SJCRH30 (cell line): ENCODE measurements around the gene PLEKHJ1. TPM values are rescaled to one million over a fixed set of nuclear protein-coding genes. Genes with fewer than 3 reads are reported as not detected.

Experiments
- DNase-seq, 2 experiments: peaks; one replicate each; pipeline ENCODE4 v3.0.0-alpha.2; 2015 to 2020
- H3K27ac ChIP-seq: fragments of 250-450 bp; sonication (Bioruptor Pico); 2 replicates; pipeline ENCODE4 v1.5.1; 2020; ENCODE audit warnings: mild to moderate bottlenecking, moderate library complexity
- H3K27me3 ChIP-seq: fragments of 250-450 bp; sonication (Bioruptor Pico); 2 replicates; pipeline ENCODE4 v1.5.1; 2020; ENCODE audit warnings: mild to moderate bottlenecking, moderate library complexity
- H3K36me3 ChIP-seq: fragments of 250-450 bp; sonication (Bioruptor Pico); 2 replicates; pipeline ENCODE4 v1.5.1; 2020; ENCODE audit warnings: mild to moderate bottlenecking, moderate library complexity
- H3K4me1 ChIP-seq: fragments of 250-450 bp; sonication (Bioruptor Pico); 2 replicates; pipeline ENCODE4 v1.5.1; 2020; ENCODE audit warnings: mild to moderate bottlenecking, moderate library complexity
- H3K4me3 ChIP-seq: fragments of 250-450 bp; sonication (Bioruptor Pico); 2 replicates; pipeline ENCODE4 v1.5.1; 2020; ENCODE audit warnings: mild to moderate bottlenecking, moderate library complexity
- H3K9me3 ChIP-seq: fragments of 250-450 bp; sonication (Bioruptor Pico); replicated peaks from 2 replicates; pipeline ENCODE4 v1.5.1; 2020; ENCODE audit warnings: mild to moderate bottlenecking, moderate library complexity
- total RNA-seq: library from RNA; depleted of rRNA; stranded (reverse); fragments of >200 nt; shearing (Covaris generic); gene quantifications from 2 replicates; pipeline ENCODE4 v1.2.3, GENCODE V29; 2014

PLEKHJ1 gene
- total RNA-seq, 1 experiment from 2014 or later, result 52.7 TPM

DNA sequence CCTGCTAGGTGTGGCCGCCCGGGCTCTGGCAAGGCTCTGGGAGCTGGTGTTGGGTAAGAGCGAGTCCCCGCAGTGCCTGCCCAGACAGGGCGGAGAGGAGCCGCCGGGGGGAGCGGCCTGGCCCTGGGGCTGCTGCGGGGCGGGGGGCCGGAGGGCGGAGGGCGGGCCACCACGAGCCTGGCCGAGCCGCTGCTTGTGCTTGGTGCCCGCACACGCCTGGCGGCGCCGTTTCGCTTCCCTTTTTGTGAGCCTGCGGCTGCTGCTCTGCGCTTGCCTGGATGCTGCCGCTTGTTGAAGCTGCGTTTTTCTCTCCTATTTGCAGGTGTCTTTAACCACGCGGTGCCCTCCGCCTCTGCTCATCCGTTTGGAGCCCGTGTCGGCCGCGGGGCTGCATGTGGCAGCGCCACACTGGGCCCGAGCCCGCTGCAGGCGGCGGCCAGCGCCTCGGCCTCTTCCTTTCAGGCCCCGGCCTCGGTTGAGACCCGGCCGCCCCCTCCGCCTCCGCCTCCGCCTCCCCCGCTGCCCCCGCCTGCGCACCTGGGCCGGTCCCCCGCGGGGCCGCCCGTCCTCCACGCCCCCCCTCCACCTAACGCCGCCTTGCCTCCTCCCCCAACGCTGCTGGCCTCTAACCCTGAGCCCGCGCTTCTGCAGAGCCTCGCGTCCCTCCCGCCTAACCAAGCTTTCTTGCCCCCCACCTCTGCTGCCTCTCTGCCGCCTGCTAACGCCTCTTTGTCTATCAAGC, 8.5 kb downstream of the PLEKHJ1 start:
- Histone ChIP-seq H3K4me3 (no peak overlapping the region), H3K27me3 (no peaks in the 10 kb centered on the region), H3K36me3 (peaks cover 33% of the 10 kb centered on the region), H3K9me3 (no peaks in the 10 kb centered on the region), H3K27ac (no peak overlapping the region), H3K4me1 (no peaks in the 10 kb centered on the region)
- DNase-seq, result no peak

DNA sequence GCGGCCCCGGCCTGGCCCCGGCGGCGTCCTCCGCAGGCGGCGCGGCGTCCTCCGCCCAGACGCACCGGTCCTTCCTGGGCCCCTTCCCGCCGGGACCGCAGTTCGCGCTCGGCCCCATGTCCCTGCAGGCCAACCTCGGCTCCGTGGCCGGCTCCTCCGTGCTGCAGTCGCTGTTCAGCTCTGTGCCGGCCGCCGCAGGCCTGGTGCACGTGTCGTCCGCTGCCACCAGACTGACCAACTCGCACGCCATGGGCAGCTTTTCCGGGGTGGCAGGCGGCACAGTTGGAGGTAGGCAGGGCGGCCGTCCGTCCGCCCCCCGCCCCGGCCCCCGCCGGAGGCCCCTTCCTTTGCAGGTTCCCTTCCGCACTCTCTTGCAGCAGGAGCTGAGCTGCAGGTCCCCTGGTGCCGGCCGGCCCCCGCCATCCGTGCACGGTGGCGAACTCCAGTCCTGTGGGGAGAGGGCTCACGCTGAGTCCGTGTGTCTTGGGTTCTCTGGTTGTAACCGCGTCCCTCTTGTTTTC, 9.2 kb downstream of the PLEKHJ1 start:
- Histone ChIP-seq H3K27ac (no peak overlapping the region), H3K9me3 (no peaks in the 10 kb centered on the region), H3K27me3 (no peaks in the 10 kb centered on the region), H3K4me3 (no peak overlapping the region), H3K4me1 (no peaks in the 10 kb centered on the region), H3K36me3 (peaks cover 36% of the 10 kb centered on the region)
- DNase-seq, result no peak

DNA sequence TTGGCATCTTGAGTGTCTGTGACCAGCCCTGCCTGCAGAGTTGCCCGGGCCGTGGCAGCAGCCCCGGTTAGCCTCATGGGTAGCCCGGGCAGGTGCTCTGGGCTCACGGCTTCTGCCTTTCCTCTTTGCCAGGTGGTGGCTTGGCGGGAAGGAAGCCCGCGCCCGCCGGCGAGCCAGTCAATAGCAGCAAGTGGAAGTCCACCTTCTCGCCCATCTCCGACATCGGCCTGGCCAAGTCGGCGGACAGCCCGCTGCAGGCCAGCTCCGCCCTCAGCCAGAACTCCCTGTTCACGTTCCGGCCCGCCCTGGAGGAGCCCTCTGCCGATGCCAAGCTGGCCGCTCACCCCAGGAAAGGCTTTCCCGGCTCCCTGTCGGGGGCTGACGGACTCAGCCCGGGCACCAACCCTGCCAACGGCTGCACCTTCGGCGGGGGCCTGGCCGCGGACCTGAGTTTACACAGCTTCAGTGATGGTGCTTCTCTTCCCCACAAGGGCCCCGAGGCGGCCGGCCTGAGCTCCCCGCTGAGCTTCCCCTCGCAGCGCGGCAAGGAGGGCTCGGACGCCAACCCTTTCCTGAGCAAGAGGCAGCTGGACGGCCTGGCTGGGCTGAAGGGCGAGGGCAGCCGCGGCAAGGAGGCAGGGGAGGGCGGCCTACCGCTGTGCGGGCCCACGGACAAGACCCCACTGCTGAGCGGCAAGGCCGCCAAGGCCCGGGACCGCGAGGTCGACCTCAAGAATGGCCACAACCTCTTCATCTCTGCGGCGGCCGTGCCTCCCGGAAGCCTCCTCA, 9.9 kb downstream of the PLEKHJ1 start:
- Histone ChIP-seq H3K27ac (no peak overlapping the region), H3K36me3 (peaks cover 38% of the 10 kb centered on the region), H3K4me1 (no peaks in the 10 kb centered on the region), H3K4me3 (no peak overlapping the region), H3K9me3 (no peaks in the 10 kb centered on the region), H3K27me3 (no peaks in the 10 kb centered on the region)
- DNase-seq, result no peak

DNA sequence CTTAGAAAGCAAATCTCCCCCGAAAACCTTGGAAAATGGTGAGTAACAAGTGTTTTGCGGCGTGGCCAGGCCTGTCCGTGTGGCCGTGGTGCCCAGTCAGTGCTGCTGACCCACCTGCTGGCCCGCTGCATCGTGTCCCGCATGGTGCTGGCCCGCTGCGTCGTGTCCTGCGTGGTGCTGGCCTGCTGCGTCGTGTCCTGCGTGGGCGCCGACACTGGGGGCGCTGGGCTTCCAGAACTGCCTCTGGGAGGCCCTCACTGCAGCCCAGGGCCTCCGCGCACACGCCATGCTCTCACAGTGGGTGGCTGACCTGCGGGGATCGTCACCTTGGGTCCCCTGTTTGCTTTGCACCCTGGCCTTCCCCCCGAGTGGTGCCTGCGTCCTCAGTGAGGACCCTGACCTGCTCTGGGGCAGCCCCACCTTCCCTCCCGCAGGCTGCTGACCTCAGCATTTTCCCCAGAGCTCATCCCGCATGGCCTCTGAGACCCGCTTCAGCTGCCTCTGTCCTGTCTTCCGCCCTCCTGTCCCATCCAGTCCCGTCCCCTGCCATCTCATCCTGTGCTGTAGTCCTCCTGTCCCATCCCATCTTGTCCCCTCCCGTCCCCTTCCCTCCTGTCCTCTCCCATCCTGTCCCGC, 10.6 kb downstream of the PLEKHJ1 start:
- DNase-seq, result no peak
- no peak overlapping the region for H3K27ac ChIP-seq
- no peaks in the 10 kb centered on the region for H3K9me3 ChIP-seq
- no peaks in the 10 kb centered on the region for H3K27me3 ChIP-seq
- H3K4me1 ChIP-seq, result no peaks in the 10 kb centered on the region
- H3K36me3 ChIP-seq, result peaks cover 39% of the 10 kb centered on the region
- no peak overlapping the region for H3K4me3 ChIP-seq

DNA sequence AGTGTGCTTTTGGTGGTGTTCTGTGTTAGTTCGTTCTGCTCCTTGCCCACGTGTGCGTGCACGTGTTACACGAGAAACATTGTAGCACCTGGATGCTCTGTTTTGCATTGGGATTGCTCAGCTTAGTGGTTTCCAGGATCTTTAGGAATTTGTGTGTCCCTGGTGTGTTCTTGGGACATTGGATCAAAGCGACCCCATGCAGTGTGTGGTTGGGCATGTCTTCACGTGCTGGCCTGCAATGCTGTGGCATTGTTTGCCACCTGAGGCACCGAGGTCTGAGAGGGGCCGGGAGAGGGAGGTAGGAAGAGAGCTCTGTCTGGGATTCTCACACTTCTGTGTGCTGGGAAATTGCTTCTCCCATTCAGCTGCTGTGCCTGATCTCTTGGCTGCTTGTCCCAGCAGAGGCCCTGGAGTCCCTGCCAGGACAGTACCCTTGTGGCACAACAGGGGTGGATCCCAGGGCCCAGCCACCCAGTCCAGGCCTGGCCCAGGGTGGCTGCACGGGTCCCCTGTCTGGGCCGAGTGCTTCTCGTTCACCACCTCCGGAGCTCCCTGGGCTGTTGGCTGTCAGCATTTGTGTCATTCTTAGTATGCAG, 11.3 kb downstream of the PLEKHJ1 start:
- DNase-seq, result no peak
- H3K36me3 ChIP-seq, result peaks cover 41% of the 10 kb centered on the region
- no peaks in the 10 kb centered on the region for H3K4me1 ChIP-seq
- H3K27ac ChIP-seq, result no peak overlapping the region
- H3K27me3 ChIP-seq, result no peaks in the 10 kb centered on the region
- H3K4me3 ChIP-seq, result no peak overlapping the region
- no peaks in the 10 kb centered on the region for H3K9me3 ChIP-seq

DNA sequence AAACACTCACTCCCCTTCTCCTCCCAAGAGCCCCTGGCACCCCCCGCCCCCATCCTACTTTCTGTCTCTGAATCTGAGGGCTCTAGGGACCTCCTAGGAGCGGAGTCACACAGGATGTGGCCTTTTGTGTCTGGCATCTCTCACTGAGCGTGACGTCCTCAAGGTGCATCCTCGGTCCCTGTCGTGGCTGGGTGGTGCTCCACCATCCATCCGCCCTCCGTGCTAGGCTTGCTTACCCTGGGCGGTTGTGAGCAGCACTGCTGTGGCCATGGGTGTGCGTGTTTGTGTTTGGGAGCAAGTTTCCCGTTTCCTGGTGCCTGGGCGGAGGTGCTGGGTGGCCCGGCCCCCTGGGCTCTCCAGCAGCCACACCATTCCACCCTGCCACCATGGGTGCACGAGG, 12.2 kb downstream of the PLEKHJ1 start:
- DNase-seq, result no peak
- Histone ChIP-seq H3K27ac (no peak overlapping the region), H3K4me1 (no peaks in the 10 kb centered on the region), H3K36me3 (peaks cover 37% of the 10 kb centered on the region), H3K27me3 (no peaks in the 10 kb centered on the region), H3K4me3 (no peak overlapping the region), H3K9me3 (no peaks in the 10 kb centered on the region)

DNA sequence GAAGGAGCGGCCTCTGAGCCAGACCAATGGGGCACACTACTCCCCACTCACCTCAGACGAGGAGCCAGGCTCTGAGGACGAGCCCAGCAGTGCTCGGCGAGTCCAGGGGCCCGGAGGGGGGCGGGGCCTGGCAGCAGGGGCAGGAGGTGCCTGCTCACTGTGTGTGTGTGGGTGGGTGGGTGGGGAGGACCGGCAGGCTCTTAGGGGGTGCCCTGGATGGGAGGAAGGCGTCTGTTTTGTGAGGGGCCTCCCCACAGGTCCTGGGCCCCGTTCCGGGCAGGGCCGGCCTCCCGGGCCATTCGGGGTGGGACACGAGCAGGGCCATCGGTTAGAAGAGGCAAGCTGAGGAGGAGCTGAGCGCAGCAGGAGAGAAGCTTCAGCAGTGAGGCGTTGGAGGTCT, 12.7 kb downstream of the PLEKHJ1 start:
- no peaks in the 10 kb centered on the region for H3K9me3 ChIP-seq
- H3K4me3 ChIP-seq, result no peak overlapping the region
- peaks cover 32% of the 10 kb centered on the region for H3K36me3 ChIP-seq

DNA sequence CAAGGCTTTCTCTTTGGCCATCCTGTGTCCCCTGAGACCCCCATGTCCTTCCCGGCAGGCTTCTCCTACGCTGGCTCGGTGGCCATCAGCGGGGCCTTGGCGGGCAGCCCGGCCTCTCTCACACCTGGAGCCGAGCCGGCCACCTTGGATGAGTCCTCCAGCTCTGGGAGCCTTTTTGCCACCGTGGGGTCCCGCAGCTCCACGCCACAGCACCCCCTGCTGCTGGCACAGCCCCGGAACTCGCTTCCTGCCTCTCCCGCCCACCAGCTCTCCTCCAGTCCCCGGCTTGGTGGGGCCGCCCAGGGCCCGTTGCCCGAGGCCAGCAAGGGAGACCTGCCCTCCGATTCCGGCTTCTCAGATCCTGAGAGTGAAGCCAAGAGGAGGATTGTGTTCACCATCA, 14.2 kb downstream of the PLEKHJ1 start:
- DNase-seq, result no peak
- no peaks in the 10 kb centered on the region for H3K4me1 ChIP-seq
- H3K9me3 ChIP-seq, result no peaks in the 10 kb centered on the region
- no peak overlapping the region for H3K27ac ChIP-seq
- no peaks in the 10 kb centered on the region for H3K27me3 ChIP-seq
- H3K36me3 ChIP-seq, result peaks cover 34% of the 10 kb centered on the region
- no peak overlapping the region for H3K4me3 ChIP-seq

More for the DNA sequence above, 12.7 kb downstream of the PLEKHJ1 start:
- Histone ChIP-seq H3K4me1 (no peaks in the 10 kb centered on the region), H3K27me3 (no peaks in the 10 kb centered on the region), H3K27ac (no peak overlapping the region)
- DNase-seq, result no peak

DNA sequence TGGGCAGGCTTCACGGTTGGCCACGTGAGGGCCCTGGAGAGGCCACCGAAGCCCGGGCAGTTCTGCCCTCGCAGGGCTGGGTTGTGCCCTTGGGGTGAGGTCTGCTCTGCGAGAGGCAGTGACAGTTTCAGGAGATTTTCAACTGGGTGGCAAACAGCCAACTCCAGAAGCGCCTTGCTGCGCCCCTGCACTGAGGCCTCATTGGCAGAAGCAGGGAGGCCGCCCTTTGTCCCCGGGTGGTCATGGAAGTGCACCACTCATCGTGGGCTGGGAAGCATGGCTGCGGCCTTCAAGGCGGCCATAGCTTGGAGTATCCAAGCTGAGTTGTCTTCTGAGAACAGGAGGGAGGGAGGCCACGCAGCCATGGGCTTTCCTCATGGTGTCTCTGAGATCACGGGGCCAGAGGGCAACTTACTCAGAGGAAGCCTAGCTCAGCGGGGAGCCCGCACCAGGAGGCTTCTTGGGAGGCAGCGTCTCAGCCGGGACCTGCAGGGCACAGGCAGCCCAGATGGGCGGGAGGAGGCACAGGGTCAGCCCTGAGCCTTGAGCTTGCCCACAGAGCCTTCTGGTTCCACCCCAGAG, 14.8 kb downstream of the PLEKHJ1 start:
- H3K9me3 ChIP-seq, result no peaks in the 10 kb centered on the region
- H3K27ac ChIP-seq, result no peak overlapping the region
- no peaks in the 10 kb centered on the region for H3K27me3 ChIP-seq
- no peaks in the 10 kb centered on the region for H3K4me1 ChIP-seq
- DNase-seq, result no peak
- H3K4me3 ChIP-seq, result no peak overlapping the region
- H3K36me3 ChIP-seq, result peaks cover 36% of the 10 kb centered on the region

DNA sequence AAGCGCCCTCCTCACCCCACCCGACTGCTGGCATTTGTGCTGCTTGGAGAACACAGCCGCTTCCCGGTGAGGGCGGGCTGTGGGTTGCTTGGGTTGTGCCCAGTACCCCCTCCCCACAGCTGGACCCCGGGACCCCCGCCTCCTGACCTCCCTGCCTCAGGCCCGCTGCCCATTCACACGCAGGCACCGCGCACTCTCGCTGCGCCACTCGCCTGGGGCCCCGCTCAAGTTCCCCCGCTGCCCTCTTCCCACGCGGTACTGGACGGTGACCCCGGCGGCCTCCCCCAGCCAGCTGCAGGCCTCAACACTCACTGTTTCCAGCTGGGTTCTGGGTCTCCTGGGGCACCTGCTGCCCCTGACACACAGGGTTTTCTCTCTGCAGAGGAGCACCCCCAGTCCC, 16.4 kb downstream of the PLEKHJ1 start:
- DNase-seq, result no peak
- no peak overlapping the region for H3K27ac ChIP-seq
- H3K4me1 ChIP-seq, result peaks cover 6% of the 10 kb centered on the region
- H3K4me3 ChIP-seq, result no peak overlapping the region
- H3K27me3 ChIP-seq, result no peaks in the 10 kb centered on the region
- peaks cover 40% of the 10 kb centered on the region for H3K36me3 ChIP-seq
- H3K9me3 ChIP-seq, result no peaks in the 10 kb centered on the region

DNA sequence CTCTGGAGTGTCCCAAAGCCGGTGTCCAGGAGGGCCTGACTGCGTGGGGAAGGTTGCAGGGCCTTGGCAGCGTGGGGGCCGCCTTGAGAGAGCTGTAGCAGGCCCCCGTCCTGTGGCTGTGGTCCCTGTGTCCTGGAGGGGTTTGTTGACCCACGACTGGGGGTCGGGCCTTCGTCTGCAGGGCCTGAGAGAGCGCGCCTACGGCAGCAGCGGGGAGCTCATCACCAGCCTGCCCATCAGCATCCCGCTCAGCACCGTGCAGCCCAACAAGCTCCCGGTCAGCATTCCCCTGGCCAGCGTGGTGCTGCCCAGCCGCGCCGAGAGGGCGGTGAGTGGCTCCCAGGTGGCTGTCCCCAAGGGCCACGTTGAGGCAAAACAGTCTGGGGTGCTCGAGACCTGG, 18.5 kb downstream of the PLEKHJ1 start:
- Histone ChIP-seq H3K9me3 (no peaks in the 10 kb centered on the region), H3K27me3 (no peaks in the 10 kb centered on the region), H3K4me3 (no peak overlapping the region), H3K4me1 (peaks cover 24% of the 10 kb centered on the region), H3K27ac (no peak overlapping the region), H3K36me3 (peaks cover 41% of the 10 kb centered on the region)
- no peak for DNase-seq

DNA sequence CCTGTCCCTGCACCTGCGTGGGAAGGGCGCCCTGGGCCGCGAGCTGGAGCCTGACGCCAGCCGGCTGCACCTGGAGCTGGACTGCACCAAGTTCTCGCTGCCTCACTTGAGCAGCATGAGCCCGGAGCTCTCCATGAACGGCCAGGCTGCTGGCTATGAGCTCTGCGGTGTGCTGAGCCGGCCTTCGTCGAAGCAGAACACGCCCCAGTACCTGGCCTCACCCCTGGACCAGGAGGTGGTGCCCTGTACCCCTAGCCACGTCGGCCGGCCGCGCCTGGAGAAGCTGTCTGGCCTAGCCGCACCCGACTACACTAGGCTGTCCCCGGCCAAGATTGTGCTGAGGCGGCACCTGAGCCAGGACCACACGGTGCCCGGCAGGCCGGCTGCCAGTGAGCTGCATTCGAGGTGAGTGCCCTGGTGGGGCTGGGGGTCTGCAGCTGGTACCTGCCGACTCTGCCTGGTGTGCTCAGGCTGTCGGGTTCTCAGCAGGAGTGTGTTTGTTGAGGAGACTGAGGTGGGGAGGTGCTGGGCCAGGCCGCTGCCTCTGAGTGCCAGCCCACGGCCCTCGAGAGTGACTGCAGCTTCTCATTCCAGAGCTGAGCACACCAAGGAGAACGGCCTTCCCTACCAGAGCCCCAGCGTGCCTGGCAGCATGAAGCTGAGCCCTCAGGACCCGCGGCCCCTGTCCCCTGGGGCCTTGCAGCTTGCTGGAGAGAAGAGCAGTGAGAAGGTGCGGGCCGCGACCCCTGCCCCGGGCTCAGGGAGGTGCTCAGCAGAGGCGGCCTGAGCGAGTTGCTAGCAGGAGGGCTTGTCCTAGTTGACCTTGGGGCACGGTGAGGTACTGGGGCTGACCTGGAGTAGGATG, 19.5 kb downstream of the PLEKHJ1 start:
- H3K9me3 ChIP-seq, result no peaks in the 10 kb centered on the region
- no peak overlapping the region for H3K4me3 ChIP-seq
- H3K36me3 ChIP-seq, result peaks cover 46% of the 10 kb centered on the region
- H3K4me1 ChIP-seq, result peaks cover 24% of the 10 kb centered on the region
- H3K27me3 ChIP-seq, result no peaks in the 10 kb centered on the region
- H3K27ac ChIP-seq, result no peak overlapping the region
- no peak for DNase-seq

DNA sequence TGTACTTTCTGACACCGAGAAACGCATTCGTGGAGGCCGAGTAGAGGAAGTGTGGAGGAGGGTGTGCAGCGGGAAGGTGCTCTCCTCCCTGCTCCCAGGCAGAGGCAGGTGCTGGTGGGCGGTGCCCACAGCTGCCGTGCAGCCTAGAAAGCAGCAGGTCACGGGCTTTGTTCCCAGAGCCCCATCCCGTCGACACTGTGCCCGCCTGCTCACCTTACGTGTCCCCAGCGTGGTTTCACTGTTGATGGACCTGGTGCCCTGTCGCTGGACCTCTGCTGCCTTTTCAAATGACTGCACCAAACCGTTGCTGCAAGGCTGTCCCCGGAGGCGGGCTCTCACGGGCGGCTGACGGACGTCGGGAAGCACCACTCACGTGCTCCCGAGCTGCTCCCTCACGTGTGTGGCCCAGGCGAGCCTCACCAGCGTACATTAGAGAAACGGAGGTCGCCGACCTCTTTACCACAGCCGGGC, 20.8 kb downstream of the PLEKHJ1 start:
- no peak overlapping the region; the same call in 1 of the 2 replicates for H3K27ac ChIP-seq
- peaks cover 55% of the 10 kb centered on the region for H3K36me3 ChIP-seq
- H3K4me3 ChIP-seq, result no peak overlapping the region
- peaks cover 24% of the 10 kb centered on the region for H3K4me1 ChIP-seq
- no peak for DNase-seq
- H3K27me3 ChIP-seq, result no peaks in the 10 kb centered on the region
- H3K9me3 ChIP-seq, result no peaks in the 10 kb centered on the region

DNA sequence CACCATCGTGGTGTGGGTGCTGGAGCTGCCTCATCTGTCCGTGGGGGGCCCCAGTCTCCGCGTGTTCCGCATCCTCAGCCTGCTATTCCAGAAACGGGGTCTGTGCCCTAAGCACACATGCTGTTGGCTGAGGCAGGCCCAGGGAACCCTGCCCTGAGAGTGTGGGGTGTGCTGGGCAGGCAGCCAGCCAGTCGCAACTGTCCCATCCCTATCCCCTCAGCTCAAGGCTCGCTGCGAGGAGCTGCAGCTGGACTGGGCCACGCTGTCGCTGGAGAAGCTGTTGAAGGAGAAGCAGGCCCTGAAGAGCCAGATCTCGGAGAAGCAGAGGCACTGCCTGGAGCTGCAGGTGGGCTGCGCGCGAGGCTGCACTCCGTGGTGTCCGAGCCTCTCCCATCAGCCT, 21.9 kb downstream of the PLEKHJ1 start:
- peaks cover 24% of the 10 kb centered on the region for H3K4me1 ChIP-seq
- H3K27ac ChIP-seq, result peak overlapping the region; percentile 91
- H3K9me3 ChIP-seq, result no peaks in the 10 kb centered on the region
- peaks cover 56% of the 10 kb centered on the region for H3K36me3 ChIP-seq
- no peaks in the 10 kb centered on the region for H3K27me3 ChIP-seq
- peak; percentile 81 to 87 for DNase-seq
- no peak overlapping the region for H3K4me3 ChIP-seq
